GM21619 (cell line): Measurements from ENCODE around the gene SPNS2.

ENCODE experiments used
- ATAC-seq: cut with Tn5 transposase; IDR thresholded peaks from one replicate; pipeline ENCODE4 v1.9.1; 2021; ENCODE audit not compliant: unreplicated experiment

Gene SPNS2

GRCh38 chr17:4503283-4504025 lies 4.8 kb downstream of the SPNS2 start:
- ATAC-seq: no peak

- ATAC-seq: no peak
Observed at GRCh38 chr17:4504188-4504587, 5.5 kb downstream of the SPNS2 start.

GRCh38 chr17:4505187-4505586 lies 6.5 kb downstream of the SPNS2 start:
- ATAC-seq: no peak

GRCh38 chr17:4506175-4506813 lies 7.6 kb downstream of the SPNS2 start:
- ATAC-seq: no peak

GRCh38 chr17:4506892-4507291 lies 8.2 kb downstream of the SPNS2 start:
- ATAC-seq: no peak

- no peak for ATAC-seq
Observed at GRCh38 chr17:4507361-4508111, 8.9 kb downstream of the SPNS2 start.

- no peak for ATAC-seq
Observed at GRCh38 chr17:4508207-4508606, 9.5 kb downstream of the SPNS2 start.

GRCh38 chr17:4509401-4509800 lies 10.7 kb downstream of the SPNS2 start:
- ATAC-seq: no peak

- no peak for ATAC-seq
Observed at GRCh38 chr17:4509923-4510617, 11.4 kb downstream of the SPNS2 start.

- ATAC-seq: no peak
Observed at GRCh38 chr17:4510618-4510941, 11.9 kb downstream of the SPNS2 start.

- ATAC-seq: no peak
Observed at GRCh38 chr17:4511199-4511932, 12.7 kb downstream of the SPNS2 start.

GRCh38 chr17:4512156-4513112 lies 13.8 kb downstream of the SPNS2 start:
- no peak for ATAC-seq

- ATAC-seq: no peak
Observed at GRCh38 chr17:4513113-4514032, 14.7 kb downstream of the SPNS2 start.

GRCh38 chr17:4514206-4514605 lies 15.5 kb downstream of the SPNS2 start:
- ATAC-seq: no peak

GRCh38 chr17:4514779-4515178 lies 16.1 kb downstream of the SPNS2 start:
- ATAC-seq: no peak

- no peak for ATAC-seq
Observed at GRCh38 chr17:4515501-4515900, 16.8 kb downstream of the SPNS2 start.

- no peak for ATAC-seq
Observed at GRCh38 chr17:4516735-4517134, 18.1 kb downstream of the SPNS2 start.

- ATAC-seq: no peak
Observed at GRCh38 chr17:4518901-4519300, 20.2 kb downstream of the SPNS2 start.

GRCh38 chr17:4519361-4519788 lies 20.7 kb downstream of the SPNS2 start:
- no peak for ATAC-seq
